IMR-90 (cell line): ENCODE data around the gene SPARCL1. TPM values are rescaled to one million over a fixed set of nuclear protein-coding genes. Genes with fewer than 3 reads are reported as not detected.
A peak's percentile ranks its signal among the peaks of the same experiment; 100 is the strongest.

Experiments
- ATAC-seq: fragments of 200-7000 bp; cut with Tn5 transposase; 2 replicates; pipeline ENCODE4 v1.9.1; 2020; ENCODE audit warnings: low read depth, mild to moderate bottlenecking, moderate library complexity
- BruUV-seq: library from RNA; stranded (reverse); fragments of 400-500 nt; replicated peaks from 2 replicates; lab custom pipeline; 2021; lab: Mats Ljungman, UMichigan
- CTCF ChIA-PET: fragments of 300-600 bp; formaldehyde crosslinking; extraction: SDS; loops from one replicate; lab custom pipeline; 2021; ENCODE audit warnings: antibody characterized with exemption; lab: Yijun Ruan, JAX
- POLR2A ChIA-PET: fragments of 300-600 bp; sonication (Branson Sonifier 250); formaldehyde crosslinking; loops from one replicate; lab custom pipeline; 2022; ENCODE audit warnings: antibody characterized with exemption; ENCODE audit not compliant: unreplicated experiment; lab: Charles Lee
- DNase-seq: peaks from one replicate; pipeline ENCODE4 v3.0.0; 2013
- H2AFZ ChIP-seq: replicated peaks from 2 replicates; pipeline ENCODE3; 2013; ENCODE audit warnings: low read length, mild to moderate bottlenecking; ENCODE audit not compliant: poor library complexity
- H2AK5ac ChIP-seq: 2 replicates; pipeline ENCODE4 v1.6.1; 2013; ENCODE audit warnings: low read depth, low read length, inconsistent platforms
- H2AK9ac ChIP-seq: replicated peaks from 2 replicates; pipeline ENCODE3; 2013; ENCODE audit warnings: mild to moderate bottlenecking, low read depth, low read length, moderate library complexity; ENCODE audit not compliant: poor library complexity
- H2BK120ac ChIP-seq: 2 replicates; pipeline ENCODE4 v1.6.1; 2013; ENCODE audit warnings: low read depth, low read length, inconsistent platforms
- H2BK15ac ChIP-seq: 3 replicates; pipeline ENCODE4 v1.6.1; 2013; ENCODE audit warnings: low read depth, low read length, inconsistent platforms
- H2BK20ac ChIP-seq: 2 replicates; pipeline ENCODE4 v1.6.1; 2013; ENCODE audit warnings: low read depth, mild to moderate bottlenecking, inconsistent platforms, low read length, moderate library complexity
- H2BK5ac ChIP-seq: 2 replicates; pipeline ENCODE4 v1.6.1; 2013; ENCODE audit warnings: mild to moderate bottlenecking, low read depth, low read length, inconsistent platforms; ENCODE audit not compliant: poor library complexity, severe bottlenecking
- H3K14ac ChIP-seq: replicated peaks from 2 replicates; pipeline ENCODE4 v1.6.1; 2013; ENCODE audit warnings: low read depth, low read length, inconsistent platforms
- H3K18ac ChIP-seq: 2 replicates; pipeline ENCODE4 v1.6.1; 2013; ENCODE audit warnings: low read depth, low read length, control low read depth
- H3K23ac ChIP-seq: 2 replicates; pipeline ENCODE4 v1.6.1; 2013; ENCODE audit warnings: low read depth, low read length, inconsistent platforms
- H3K27ac ChIP-seq: 2 replicates; pipeline ENCODE4 v1.5.1; 2013; ENCODE audit warnings: mild to moderate bottlenecking, control low read depth, low read length; ENCODE audit not compliant: insufficient read depth
- H3K27me3 ChIP-seq: 2 replicates; pipeline ENCODE4 v1.6.1; 2013; ENCODE audit warnings: low read length; ENCODE audit not compliant: control insufficient read depth, insufficient read depth
- H3K36me3 ChIP-seq: 2 replicates; pipeline ENCODE4 v1.6.1; 2013; ENCODE audit warnings: low read length, mixed read lengths; ENCODE audit not compliant: control insufficient read depth, insufficient read depth
- H3K4ac ChIP-seq: 2 replicates; pipeline ENCODE4 v1.6.1; 2013; ENCODE audit warnings: low read depth, low read length, inconsistent platforms
- H3K4me1 ChIP-seq: 2 replicates; pipeline ENCODE4 v1.6.1; 2013; ENCODE audit warnings: low read length, mixed read lengths; ENCODE audit not compliant: control insufficient read depth, insufficient read depth
- H3K4me2 ChIP-seq: 2 replicates; pipeline ENCODE4 v1.6.1; 2013; ENCODE audit warnings: low read depth, mild to moderate bottlenecking, control low read depth, low read length, moderate library complexity
- H3K4me3 ChIP-seq: 2 replicates; pipeline ENCODE4 v1.5.1; 2013; ENCODE audit warnings: low read depth, mild to moderate bottlenecking, control low read depth, low read length, moderate library complexity; ENCODE audit not compliant: insufficient read depth
- H3K56ac ChIP-seq: 2 replicates; pipeline ENCODE4 v1.6.1; 2013; ENCODE audit warnings: low read length, inconsistent platforms; ENCODE audit not compliant: insufficient read depth; ENCODE audit errors: extremely low read depth
- H3K79me1 ChIP-seq, 2 experiments: 2 replicates each; pipeline ENCODE4 v1.6.1; 2013; ENCODE audit warnings: low read length in 2 of 2, inconsistent platforms in 1 of 2, low read depth in 1 of 2
- H3K9ac ChIP-seq: 2 replicates; pipeline ENCODE4 v1.6.1; 2013; ENCODE audit warnings: low read depth, low read length, control low read depth
- H3K9me1 ChIP-seq: 2 replicates; pipeline ENCODE4 v1.6.1; 2013; ENCODE audit warnings: low read length, inconsistent platforms; ENCODE audit not compliant: insufficient read depth
- H3K9me3 ChIP-seq: 2 replicates; pipeline ENCODE4 v1.6.1; 2013; ENCODE audit warnings: low read length; ENCODE audit not compliant: control insufficient read depth, insufficient read depth
- H4K20me1 ChIP-seq: 2 replicates; pipeline ENCODE4 v1.6.1; 2013; ENCODE audit warnings: low read length, inconsistent platforms; ENCODE audit not compliant: insufficient read depth
- H4K5ac ChIP-seq: 2 replicates; pipeline ENCODE4 v1.6.1; 2013; ENCODE audit warnings: mild to moderate bottlenecking, low read depth, low read length, control low read depth
- H4K8ac ChIP-seq, 2 experiments: 2 replicates each; pipeline ENCODE4 v1.6.1; 2013; ENCODE audit warnings: low read depth in 2 of 2, low read length in 2 of 2, control low read depth in 1 of 2, inconsistent platforms in 1 of 2
- H4K91ac ChIP-seq: 2 replicates; pipeline ENCODE4 v1.6.1; 2013; ENCODE audit warnings: low read depth, low read length, inconsistent platforms; ENCODE audit not compliant: insufficient read depth
- BHLHE40 ChIP-seq: fragments of 150-350 bp; IDR thresholded peaks from 2 replicates; pipeline ENCODE4 v1.6.1; 2016; ENCODE audit warnings: mild to moderate bottlenecking, low read depth, low read length
- CEBPB ChIP-seq: IDR thresholded peaks from 2 replicates; pipeline ENCODE4 v1.6.1; 2012; ENCODE audit warnings: low read depth, low read length, improper control_type of control experiment
- CHD1 ChIP-seq: IDR thresholded peaks from 2 replicates; pipeline ENCODE4 v1.6.1; 2012; ENCODE audit warnings: low read depth, low read length, improper control_type of control experiment
- FOS ChIP-seq: fragments of 150-350 bp; IDR thresholded peaks from 2 replicates; pipeline ENCODE4 v1.6.1; 2016; ENCODE audit warnings: low read depth, low read length
- MAFK ChIP-seq: IDR thresholded peaks from 2 replicates; pipeline ENCODE4 v1.6.1; 2012; ENCODE audit warnings: low read depth, low read length, improper control_type of control experiment
- MAZ ChIP-seq: IDR thresholded peaks from 2 replicates; pipeline ENCODE4 v1.6.1; 2012; ENCODE audit warnings: low read depth, mild to moderate bottlenecking, low read length, improper control_type of control experiment, moderate library complexity, borderline replicate concordance
- MXI1 ChIP-seq: IDR thresholded peaks from 2 replicates; pipeline ENCODE4 v1.6.1; 2012; ENCODE audit warnings: low read depth, mild to moderate bottlenecking, low read length, moderate library complexity, borderline replicate concordance
- NFE2L2 ChIP-seq: fragments of 150-350 bp; IDR thresholded peaks from 2 replicates; pipeline ENCODE4 v1.6.1; 2016; ENCODE audit warnings: low read depth, mild to moderate bottlenecking, low read length
- POLR2A ChIP-seq: IDR thresholded peaks from 2 replicates; pipeline ENCODE4 v1.6.1; 2012; ENCODE audit warnings: mild to moderate bottlenecking, low read depth, low read length
- RAD21 ChIP-seq: IDR thresholded peaks from 2 replicates; pipeline ENCODE4 v1.6.1; 2012; ENCODE audit warnings: low read length, improper control_type of control experiment
- RCOR1 ChIP-seq: IDR thresholded peaks from 2 replicates; pipeline ENCODE4 v1.6.1; 2012; ENCODE audit warnings: mild to moderate bottlenecking, low read length, improper control_type of control experiment; ENCODE audit not compliant: insufficient replicate concordance
- RFX5 ChIP-seq: IDR thresholded peaks from 2 replicates; pipeline ENCODE4 v1.8.0; 2012; ENCODE audit warnings: low read depth, mild to moderate bottlenecking, low read length, moderate library complexity
- SMC3 ChIP-seq: fragments of 150-350 bp; IDR thresholded peaks from 2 replicates; pipeline ENCODE4 v1.6.1; 2016; ENCODE audit warnings: low read depth, mild to moderate bottlenecking, antibody characterized with exemption, low read length, moderate library complexity
- WGBS, 2 experiments: methylation state at CpG; one replicate each; pipeline versions ENCODE4 v1.1.5 to v1.1.7; 2013; ENCODE audit warnings: missing lambda C conversion rate in 2 of 2; ENCODE audit not compliant: insufficient read length in 1 of 2; ENCODE audit errors: extremely low coverage in 2 of 2; 5-methylcytosine and 5-hydroxymethylcytosine counted together
- dilution Hi-C: fragments of 300-500 bp; cut with HindIII; formaldehyde crosslinking; loops from one replicate; pipeline ENCODE4 v1.14.3; 2018; ENCODE audit warnings: low sequenced_read_pairs; ENCODE audit not compliant: unreplicated experiment
- in situ Hi-C: fragments of 300-500 bp; cut with MboI; formaldehyde crosslinking; loops from 3 replicates; pipeline ENCODE4 v1.14.3; 2019; ENCODE audit warnings: low sequenced_read_pairs, inconsistent platforms, mixed read lengths
- intact Hi-C: fragments of 100-400 bp; cut with micrococcal nuclease; formaldehyde crosslinking; loops from 2 replicates; pipeline ENCODE4 v1.10.0; 2022
- polyA plus RNA-seq, 3 experiments: library from polyadenylated mRNA; depleted of rRNA; stranded (reverse); fragments of >200 nt; gene quantifications; 2 replicates each; pipeline ENCODE4 v1.2.3, GENCODE V29; 2012; ENCODE audit warnings: low replicate concordance in 1 of 3
- total RNA-seq: library from RNA; depleted of rRNA; stranded (reverse); fragments of >200 nt; gene quantifications from 2 replicates; pipeline ENCODE4 v1.2.3, GENCODE V29; 2012
- TF ChIP-seq, protein P1 (sequence below): fragments of 150-350 bp; IDR thresholded peaks from 2 replicates; pipeline ENCODE4 v1.6.1; 2016; ENCODE audit warnings: low read depth, mild to moderate bottlenecking, low read length, moderate library complexity, borderline replicate concordance
- TF ChIP-seq, protein P2 (sequence below): fragments of 150-350 bp; IDR thresholded peaks from 2 replicates; pipeline ENCODE4 v1.6.1; 2017; ENCODE audit warnings: mild to moderate bottlenecking, antibody characterized with exemption, low read length, low read depth
- TF ChIP-seq, protein P3 (sequence below): conservative IDR thresholded peaks from 2 replicates; pipeline ENCODE4 v1.5.1; 2012; ENCODE audit warnings: mild to moderate bottlenecking, low read depth, low read length, improper control_type of control experiment

The SPARCL1 gene
- total and polyA plus RNA-seq, 2 of the 4 experiments (the other 2 are of a cell fraction), result not detected

DNA sequence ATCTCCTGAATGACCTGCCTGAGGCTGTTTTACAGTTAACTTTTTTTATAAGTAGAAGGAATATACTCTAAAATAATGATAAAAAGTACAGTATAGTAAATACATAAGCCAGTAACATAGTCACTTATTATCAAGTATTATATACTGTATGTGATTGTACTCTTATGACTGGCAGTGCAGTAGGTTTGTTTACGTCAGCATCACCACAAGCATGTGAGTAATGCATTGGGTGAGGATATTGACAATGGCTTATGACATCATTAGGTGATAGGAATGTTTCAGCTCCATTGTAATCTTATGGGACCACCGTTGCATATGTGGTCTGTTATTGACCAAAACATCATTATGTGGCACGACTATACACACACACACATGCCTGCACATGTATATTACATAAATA, 86.3 kb downstream of the SPARCL1 start:
- Histone ChIP-seq H3K79me1 (no peaks in the 10 kb centered on the region; a peak in 1 of 4 replicates), H2BK5ac (no peak overlapping the region), H2AK9ac (no peak overlapping the region), H3K9me3 (no peaks in the 10 kb centered on the region), H3K4me1 (no peaks in the 10 kb centered on the region), H2AK5ac (no peak overlapping the region), H4K8ac (no peak overlapping the region), H3K4ac (no peak overlapping the region), H3K27ac (no peak overlapping the region), H4K20me1 (no peaks in the 10 kb centered on the region), H3K9me1 (no peaks in the 10 kb centered on the region), H3K36me3 (peaks cover 8% of the 10 kb centered on the region), H4K5ac (no peak overlapping the region), H3K23ac (no peak overlapping the region), H3K4me3 (no peak overlapping the region), H3K18ac (no peak overlapping the region), H2BK15ac (no peak overlapping the region), H3K9ac (no peak overlapping the region), H2BK20ac (no peak overlapping the region), H2BK120ac (no peak overlapping the region), H3K27me3 (no peaks in the 10 kb centered on the region), H3K4me2 (no peak overlapping the region), H3K56ac (no peak overlapping the region), H4K91ac (no peak overlapping the region), H2AFZ (no peak overlapping the region), H3K14ac (no peak overlapping the region)
- intact Hi-C loops (no loop called here), in situ Hi-C loops (no loop called here), dilution Hi-C loops (no loop called here)
- BruUV-seq, result no TSS peak
- ChIA-PET CTCF (interaction anchor here (1.0 to 1.2 kb wide), 2 partner anchors 8 to 14 kb away, joined by 3 read pairs; no protein-coding TSS in a partner anchor), POLR2A (no interaction called here)
- DNase-seq (peak; percentile 19), ATAC-seq (no peak)
- no CpG with 5 or more reads among the region's 3 CpGs for WGBS, 2 experiments
- no peak for TF ChIP-seq CEBPB
- no peak for TF ChIP-seq RAD21
- no peak for TF ChIP-seq CHD1
- TF ChIP-seq MAFK, result no peak
- TF ChIP-seq BHLHE40, result no peak
- TF ChIP-seq RCOR1, result no peak
- TF ChIP-seq, protein P1, sequence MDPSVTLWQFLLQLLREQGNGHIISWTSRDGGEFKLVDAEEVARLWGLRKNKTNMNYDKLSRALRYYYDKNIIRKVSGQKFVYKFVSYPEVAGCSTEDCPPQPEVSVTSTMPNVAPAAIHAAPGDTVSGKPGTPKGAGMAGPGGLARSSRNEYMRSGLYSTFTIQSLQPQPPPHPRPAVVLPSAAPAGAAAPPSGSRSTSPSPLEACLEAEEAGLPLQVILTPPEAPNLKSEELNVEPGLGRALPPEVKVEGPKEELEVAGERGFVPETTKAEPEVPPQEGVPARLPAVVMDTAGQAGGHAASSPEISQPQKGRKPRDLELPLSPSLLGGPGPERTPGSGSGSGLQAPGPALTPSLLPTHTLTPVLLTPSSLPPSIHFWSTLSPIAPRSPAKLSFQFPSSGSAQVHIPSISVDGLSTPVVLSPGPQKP, result no peak
- no peak for TF ChIP-seq POLR2A
- TF ChIP-seq MAZ, result no peak
- TF ChIP-seq, protein P2, sequence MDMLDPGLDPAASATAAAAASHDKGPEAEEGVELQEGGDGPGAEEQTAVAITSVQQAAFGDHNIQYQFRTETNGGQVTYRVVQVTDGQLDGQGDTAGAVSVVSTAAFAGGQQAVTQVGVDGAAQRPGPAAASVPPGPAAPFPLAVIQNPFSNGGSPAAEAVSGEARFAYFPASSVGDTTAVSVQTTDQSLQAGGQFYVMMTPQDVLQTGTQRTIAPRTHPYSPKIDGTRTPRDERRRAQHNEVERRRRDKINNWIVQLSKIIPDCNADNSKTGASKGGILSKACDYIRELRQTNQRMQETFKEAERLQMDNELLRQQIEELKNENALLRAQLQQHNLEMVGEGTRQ, result no peak
- TF ChIP-seq MXI1, result no peak
- TF ChIP-seq FOS, result no peak
- TF ChIP-seq SMC3, result no peak
- no peak for TF ChIP-seq NFE2L2
- TF ChIP-seq, protein P3, sequence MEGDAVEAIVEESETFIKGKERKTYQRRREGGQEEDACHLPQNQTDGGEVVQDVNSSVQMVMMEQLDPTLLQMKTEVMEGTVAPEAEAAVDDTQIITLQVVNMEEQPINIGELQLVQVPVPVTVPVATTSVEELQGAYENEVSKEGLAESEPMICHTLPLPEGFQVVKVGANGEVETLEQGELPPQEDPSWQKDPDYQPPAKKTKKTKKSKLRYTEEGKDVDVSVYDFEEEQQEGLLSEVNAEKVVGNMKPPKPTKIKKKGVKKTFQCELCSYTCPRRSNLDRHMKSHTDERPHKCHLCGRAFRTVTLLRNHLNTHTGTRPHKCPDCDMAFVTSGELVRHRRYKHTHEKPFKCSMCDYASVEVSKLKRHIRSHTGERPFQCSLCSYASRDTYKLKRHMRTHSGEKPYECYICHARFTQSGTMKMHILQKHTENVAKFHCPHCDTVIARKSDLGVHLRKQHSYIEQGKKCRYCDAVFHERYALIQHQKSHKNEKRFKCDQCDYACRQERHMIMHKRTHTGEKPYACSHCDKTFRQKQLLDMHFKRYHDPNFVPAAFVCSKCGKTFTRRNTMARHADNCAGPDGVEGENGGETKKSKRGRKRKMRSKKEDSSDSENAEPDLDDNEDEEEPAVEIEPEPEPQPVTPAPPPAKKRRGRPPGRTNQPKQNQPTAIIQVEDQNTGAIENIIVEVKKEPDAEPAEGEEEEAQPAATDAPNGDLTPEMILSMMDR, result no peak
- no peak for TF ChIP-seq RFX5
